ENCODE data around the gene AS3MT. TPM values are rescaled to one million over a fixed set of nuclear protein-coding genes. Genes with fewer than 3 reads are reported as not detected.

The AS3MT gene
- total RNA-seq, 2 donors from 2014 or later, result 4.0 to 4.7 TPM

GRCh38 chr10:102827597-102827975 lies 41.7 kb upstream of the AS3MT start:
- Histone ChIP-seq H3K27ac (no peak overlapping the region), H3K4me1 (no peaks in the 10 kb centered on the region), H3K4me3 (no peak overlapping the region), H3K9me3 (no peaks in the 10 kb centered on the region), H3K27me3 (no peaks in the 10 kb centered on the region), H3K36me3 (replicated peaks in 1 of 2; ENCODE audit: insufficient read depth in 1 of 2, low read depth in 2 of 2) (no peaks in the 10 kb centered on the region)
- ATAC-seq, result no peak
- intact Hi-C loops (cut with DNase I), result no loop called here
- DNase-seq, result no peak
- no peak for TF ChIP-seq POLR2A (IDR thresholded peaks at IDR 0.05)
- TF ChIP-seq CTCF (IDR thresholded peaks at IDR 0.05), result no peak
- 80% methylated on average over 5 of the region's 5 CpGs for WGBS, 2 donors

DNA sequence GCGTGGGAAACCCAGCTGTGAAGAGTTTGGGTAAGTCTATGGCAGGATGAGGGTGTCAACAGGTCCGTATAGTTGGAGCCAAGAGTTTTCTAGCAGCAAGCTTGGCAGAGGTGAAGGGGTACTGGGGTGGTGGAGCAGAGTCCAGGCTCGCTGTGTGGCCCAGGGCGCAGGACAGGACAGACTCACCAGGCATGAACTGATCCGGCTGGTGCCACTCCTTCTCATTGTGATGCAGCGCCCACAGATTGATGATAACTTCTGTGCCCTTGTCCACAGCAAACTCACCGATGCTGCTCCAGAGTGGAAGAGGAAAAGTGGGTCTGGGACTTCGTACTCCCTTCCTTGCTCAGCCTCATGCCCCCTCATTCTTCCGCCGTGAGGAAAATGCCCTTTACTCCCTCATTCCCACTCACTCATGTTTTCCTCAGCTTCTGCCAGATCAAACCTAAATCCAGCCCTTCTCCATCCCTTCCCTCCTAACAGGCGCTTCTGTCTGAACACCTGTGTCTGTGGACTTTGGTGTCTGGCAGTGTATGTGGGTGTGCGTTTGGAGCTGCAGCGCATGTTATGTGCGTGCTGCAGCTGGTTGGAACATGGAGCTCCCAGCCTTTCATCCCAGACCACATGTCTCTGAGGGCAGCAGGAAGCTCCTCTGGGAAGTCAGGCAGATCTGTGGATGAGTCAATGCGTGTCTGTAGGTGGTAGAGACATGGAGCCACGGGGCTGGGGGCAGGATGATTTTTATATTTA lies 37.8 kb upstream of the AS3MT start:
- Histone ChIP-seq H3K4me3 (no peak overlapping the region), H3K27ac (no peak overlapping the region), H3K36me3 (replicated peaks in 1 of 2; ENCODE audit: insufficient read depth in 1 of 2, low read depth in 2 of 2) (no peaks in the 10 kb centered on the region), H3K4me1 (no peaks in the 10 kb centered on the region), H3K9me3 (no peaks in the 10 kb centered on the region), H3K27me3 (no peaks in the 10 kb centered on the region)
- DNase-seq (no peak), ATAC-seq (no peak)
- intact Hi-C loops (cut with DNase I), result loop anchor here (5.0 to 10.0 kb wide), 3 partner anchors 66 to 413 kb away; partner anchors contain the start of gene RPEL1
- 63 to 64% methylated on average over 15 to 16 of the region's 16 CpGs for WGBS, 2 donors
- TF ChIP-seq POLR2A (IDR thresholded peaks at IDR 0.05) (no peak), CTCF (IDR thresholded peaks at IDR 0.05) (no peak)

- no peak for DNase-seq
- no peaks in the 10 kb centered on the region for H3K27me3 ChIP-seq
- 74 to 87% methylated on average over 10 to 14 of the region's 14 CpGs for WGBS, 2 donors
- H3K36me3 ChIP-seq (replicated peaks in 1 of 2; ENCODE audit: insufficient read depth in 1 of 2, low read depth in 2 of 2), result no peaks in the 10 kb centered on the region
- intact Hi-C loops (cut with DNase I), result loop anchor here (5.0 to 10.0 kb wide), 3 partner anchors 65 to 413 kb away; partner anchors contain the start of gene RPEL1
- TF ChIP-seq CTCF (IDR thresholded peaks at IDR 0.05) (no peak), POLR2A (IDR thresholded peaks at IDR 0.05) (no peak)
- no peaks in the 10 kb centered on the region for H3K9me3 ChIP-seq
- no peak for ATAC-seq
- H3K4me3 ChIP-seq, result no peak overlapping the region
- peaks cover 5% of the 10 kb centered on the region for H3K4me1 ChIP-seq
- no peak overlapping the region for H3K27ac ChIP-seq
Measured at GRCh38 chr10:102832248-102832647, 37.0 kb upstream of the AS3MT start.

- no peaks in the 10 kb centered on the region for H3K9me3 ChIP-seq
- no peak for TF ChIP-seq CTCF (IDR thresholded peaks at IDR 0.05)
- no peak for TF ChIP-seq POLR2A (IDR thresholded peaks at IDR 0.05)
- H3K36me3 ChIP-seq (replicated peaks in 1 of 2; ENCODE audit: insufficient read depth in 1 of 2, low read depth in 2 of 2), result no peaks in the 10 kb centered on the region
- ATAC-seq (no peak), DNase-seq (no peak)
- intact Hi-C loops (cut with DNase I), result loop anchor here (5.0 to 10.0 kb wide), 3 partner anchors 64 to 412 kb away; partner anchors contain the start of gene RPEL1
- no peak overlapping the region for H3K27ac ChIP-seq
- peaks cover 12% of the 10 kb centered on the region for H3K4me1 ChIP-seq
- H3K27me3 ChIP-seq, result no peaks in the 10 kb centered on the region
- no peak overlapping the region for H3K4me3 ChIP-seq
- 71 to 73% methylated on average over 3 to 4 of the region's 4 CpGs for WGBS, 2 donors
Measured at GRCh38 chr10:102832987-102833386, 36.3 kb upstream of the AS3MT start.

DNA sequence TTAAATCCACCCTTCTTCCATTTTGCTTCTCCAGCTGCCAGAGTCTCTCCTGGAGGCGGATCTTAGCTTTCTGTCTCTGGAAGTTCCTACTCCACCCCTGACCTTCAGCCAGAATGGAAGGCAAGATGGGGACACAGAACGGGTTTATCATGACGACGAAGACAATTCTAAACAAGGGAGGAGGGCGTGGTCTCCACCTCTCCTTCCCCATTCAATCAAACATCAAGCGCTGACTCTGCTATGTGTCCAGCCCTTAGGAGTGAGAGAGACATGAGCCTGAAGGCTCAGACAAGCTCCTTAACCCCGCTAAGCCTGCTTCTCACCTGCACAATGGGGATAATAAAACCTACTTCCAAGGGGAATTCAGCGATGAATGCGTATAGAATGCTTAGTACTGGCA lies 35.1 kb upstream of the AS3MT start:
- H3K9me3 ChIP-seq, result no peaks in the 10 kb centered on the region
- no peaks in the 10 kb centered on the region for H3K27me3 ChIP-seq
- TF ChIP-seq POLR2A (IDR thresholded peaks at IDR 0.05) (no peak), CTCF (IDR thresholded peaks at IDR 0.05) (no peak)
- DNase-seq (no peak), ATAC-seq (no peak)
- H3K27ac ChIP-seq, result no peak overlapping the region
- H3K4me3 ChIP-seq, result no peak overlapping the region
- intact Hi-C loops (cut with DNase I), result loop anchor here (5.0 to 10.0 kb wide), 3 partner anchors 63 to 411 kb away; partner anchors contain the start of gene RPEL1
- H3K36me3 ChIP-seq (replicated peaks in 1 of 2; ENCODE audit: insufficient read depth in 1 of 2, low read depth in 2 of 2), result no peaks in the 10 kb centered on the region
- peaks cover 12% of the 10 kb centered on the region for H3K4me1 ChIP-seq
- WGBS, 2 donors, result 46 to 48% methylated on average over 9 of the region's 9 CpGs
